Hematopoietic multipotent progenitor cell treated with erythropoietin and hydrocortisone succinate and interleukin-3 and kit ligand, for 4 days (in vitro differentiated cells): ENCODE data around the gene CHST11.
"Not testable (repeated sequence)": the region's sequence is repeated elsewhere in the genome, so short reads cannot be mapped to it uniquely, and the experiment has no call there.

Experiments used
- DNase-seq: peaks from one replicate; pipeline ENCODE4 v3.0.0-alpha.2; 2015

Gene CHST11

DNA sequence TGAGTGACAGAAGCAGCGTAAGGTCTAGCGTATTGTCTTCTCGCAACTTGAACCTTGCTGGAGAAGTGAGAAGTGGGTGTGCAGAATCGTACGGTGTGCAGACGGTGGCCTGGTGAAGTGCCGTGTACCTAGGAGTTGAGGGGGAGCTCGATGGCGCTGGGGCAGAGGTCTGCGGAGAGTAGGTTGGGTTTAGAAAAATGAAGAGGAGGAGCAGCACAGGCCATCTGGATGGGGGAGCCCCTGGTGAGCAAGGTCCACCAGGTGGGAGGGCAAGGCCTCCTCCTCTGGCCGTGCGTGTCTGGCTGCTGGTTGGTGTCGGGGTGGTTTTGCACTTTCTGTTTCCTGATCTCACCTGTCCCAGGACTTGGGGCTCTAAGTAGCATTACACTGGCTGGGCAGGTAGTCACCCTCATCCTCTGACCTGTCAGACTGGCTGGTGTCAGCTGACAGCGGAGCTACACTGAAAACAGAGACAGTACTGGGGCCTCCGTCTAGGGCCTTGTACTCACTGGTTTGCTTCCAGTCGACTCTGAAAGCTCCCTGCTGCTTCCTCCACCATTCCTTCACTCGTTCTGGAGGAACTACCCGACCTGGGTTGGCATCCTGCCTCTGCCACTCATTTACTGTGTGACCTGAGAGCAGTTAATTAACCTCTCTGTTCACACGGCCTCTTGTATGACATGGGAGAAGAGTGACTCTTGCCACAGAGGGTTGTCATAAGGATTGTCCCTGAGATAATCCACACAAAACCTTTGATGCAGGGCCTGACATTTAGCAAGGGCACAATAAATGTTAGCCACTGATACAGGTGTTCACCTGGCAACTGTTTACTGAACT is 273.1 kb downstream of the CHST11 start:
- DNase-seq, result no peak

GRCh38 chr12:104730763-104731162 is 274.0 kb downstream of the CHST11 start:
- DNase-seq, result no peak

GRCh38 chr12:104733717-104734175 is 277.0 kb downstream of the CHST11 start:
- peak; percentile 70 for DNase-seq

DNA sequence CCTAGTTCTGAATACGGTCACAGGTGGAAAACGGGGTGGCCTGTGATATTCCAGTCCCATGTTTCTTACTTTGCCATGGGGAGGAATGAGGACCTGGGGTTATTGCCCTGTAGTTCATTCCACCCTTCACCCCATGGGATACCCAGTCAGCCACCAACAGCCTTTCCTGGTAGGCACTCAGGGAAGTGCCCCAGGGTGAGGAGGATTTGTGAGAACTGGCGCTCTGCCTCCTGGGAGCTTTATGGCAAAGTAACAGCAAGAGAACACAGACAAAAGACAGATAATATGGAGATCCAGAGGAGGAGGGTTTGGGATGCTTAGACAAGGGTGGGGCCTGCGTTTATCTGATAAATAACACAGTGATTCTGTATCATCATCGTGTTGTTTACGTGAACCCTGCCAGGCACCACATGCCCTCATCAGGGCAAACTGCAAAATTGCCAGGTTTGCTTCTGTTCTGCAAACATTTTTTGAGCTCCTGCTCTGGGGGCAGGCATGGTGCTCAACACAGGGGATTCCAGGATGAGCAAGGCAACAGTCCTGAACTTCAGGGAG is 277.9 kb downstream of the CHST11 start:
- DNase-seq, result no peak

- no peak for DNase-seq
Observed at GRCh38 chr12:104735801-104736200, 279.1 kb downstream of the CHST11 start.

DNA sequence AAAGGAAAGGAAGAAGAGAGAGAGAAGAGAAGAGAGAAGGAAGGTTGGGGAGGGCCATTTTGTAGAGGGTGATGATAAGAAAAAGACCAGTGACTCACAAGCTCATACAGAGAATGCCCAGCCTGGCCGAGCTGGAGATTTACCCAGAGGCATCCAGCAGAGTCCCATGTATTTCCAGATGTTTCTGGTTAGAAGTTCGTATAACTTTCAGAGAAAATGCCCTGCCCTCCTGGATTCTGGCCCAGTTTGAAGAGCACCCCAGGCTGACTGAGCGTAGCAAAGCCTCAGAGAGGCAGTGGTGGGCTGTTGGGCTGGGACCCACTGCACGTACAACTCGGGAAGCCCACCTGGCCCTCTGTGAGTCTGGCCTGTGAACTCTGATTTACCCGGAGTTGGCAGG is 279.6 kb downstream of the CHST11 start:
- DNase-seq, result no peak

DNA sequence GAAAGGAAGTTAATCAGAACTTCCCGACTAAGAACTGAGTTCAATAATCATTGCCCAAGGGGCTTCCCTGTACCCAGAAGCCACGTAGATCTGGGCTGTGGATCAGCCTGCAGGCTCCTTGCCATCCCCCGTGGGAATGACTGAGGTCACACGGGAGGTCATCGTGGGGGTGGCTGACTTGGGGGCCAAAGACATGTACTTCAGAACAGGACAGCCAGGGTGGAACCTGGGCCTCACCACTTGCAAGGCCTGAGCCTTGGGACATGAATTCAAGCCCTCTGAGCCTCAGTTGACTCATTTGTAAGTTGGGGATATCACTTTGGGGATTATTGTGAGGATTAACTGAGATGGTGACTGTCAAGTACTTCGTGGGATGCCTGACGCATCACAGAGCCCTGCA is 280.4 kb downstream of the CHST11 start:
- DNase-seq, result no peak

GRCh38 chr12:104737791-104738301 is 281.1 kb downstream of the CHST11 start:
- no peak for DNase-seq

- DNase-seq, result no peak
Observed at GRCh38 chr12:104738331-104738730, 281.6 kb downstream of the CHST11 start.

DNA sequence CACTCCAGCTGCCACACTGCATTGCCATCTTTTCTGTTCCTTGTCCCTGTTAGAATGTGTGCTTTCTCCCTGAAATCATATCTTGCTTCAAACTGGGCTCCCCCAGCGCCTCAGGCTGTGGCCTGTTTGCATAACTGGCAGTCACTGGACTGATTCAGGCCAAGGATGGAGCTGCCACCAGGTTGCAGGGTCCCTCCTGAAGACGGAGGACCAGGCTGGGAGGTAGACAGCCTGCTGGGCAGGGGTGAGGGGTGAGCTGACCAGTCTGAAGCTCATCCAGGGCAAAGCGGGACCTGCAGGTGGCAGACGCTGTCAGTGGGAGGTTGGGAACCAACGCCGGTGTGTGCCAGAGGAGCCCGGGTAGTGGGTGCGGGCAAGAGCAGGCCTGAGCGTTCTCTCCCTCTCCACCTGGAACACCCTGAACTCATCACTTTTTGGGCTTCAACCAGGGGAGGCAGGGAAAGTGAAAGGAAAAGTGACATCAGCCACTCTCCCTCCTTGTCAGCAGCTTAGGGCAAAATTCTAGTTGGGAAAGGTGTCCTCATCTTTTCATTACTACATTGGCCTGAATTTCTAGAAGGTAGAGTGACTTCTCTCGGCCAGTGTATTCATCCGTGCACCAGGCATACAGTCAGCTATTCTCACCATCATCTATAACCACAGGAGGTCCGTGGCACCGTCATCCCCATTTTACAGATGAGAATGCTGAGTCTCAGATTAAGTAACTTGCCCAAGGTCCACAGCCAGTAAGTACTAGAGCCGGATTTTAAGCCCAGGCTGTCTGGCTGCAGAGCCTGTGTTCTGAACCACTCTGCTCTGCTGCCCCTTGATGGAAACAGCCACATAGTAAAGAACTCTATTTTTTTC is 282.3 kb downstream of the CHST11 start:
- DNase-seq, result no peak

DNA sequence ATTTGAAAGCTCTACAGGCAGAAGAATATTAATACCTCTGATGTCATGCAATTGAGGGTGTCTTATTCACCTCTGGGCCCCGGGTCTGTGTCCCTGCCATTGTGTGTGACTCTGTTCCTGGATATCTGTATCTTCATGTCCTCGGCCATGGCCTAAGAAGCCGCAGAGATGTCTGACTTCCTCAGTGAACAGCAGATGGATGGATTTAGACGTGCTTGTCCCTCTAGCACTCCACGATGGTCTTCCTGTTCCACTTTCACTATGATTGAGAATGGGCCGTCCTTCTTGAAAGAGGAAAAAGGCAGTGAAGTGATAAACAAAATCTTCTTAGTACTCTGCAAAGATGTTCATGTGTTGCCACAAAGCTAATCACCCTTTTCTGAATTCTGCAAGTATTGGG is 283.9 kb downstream of the CHST11 start:
- peak; percentile 73 for DNase-seq

- no peak for DNase-seq
Observed at GRCh38 chr12:104741077-104741476, 284.3 kb downstream of the CHST11 start.

DNA sequence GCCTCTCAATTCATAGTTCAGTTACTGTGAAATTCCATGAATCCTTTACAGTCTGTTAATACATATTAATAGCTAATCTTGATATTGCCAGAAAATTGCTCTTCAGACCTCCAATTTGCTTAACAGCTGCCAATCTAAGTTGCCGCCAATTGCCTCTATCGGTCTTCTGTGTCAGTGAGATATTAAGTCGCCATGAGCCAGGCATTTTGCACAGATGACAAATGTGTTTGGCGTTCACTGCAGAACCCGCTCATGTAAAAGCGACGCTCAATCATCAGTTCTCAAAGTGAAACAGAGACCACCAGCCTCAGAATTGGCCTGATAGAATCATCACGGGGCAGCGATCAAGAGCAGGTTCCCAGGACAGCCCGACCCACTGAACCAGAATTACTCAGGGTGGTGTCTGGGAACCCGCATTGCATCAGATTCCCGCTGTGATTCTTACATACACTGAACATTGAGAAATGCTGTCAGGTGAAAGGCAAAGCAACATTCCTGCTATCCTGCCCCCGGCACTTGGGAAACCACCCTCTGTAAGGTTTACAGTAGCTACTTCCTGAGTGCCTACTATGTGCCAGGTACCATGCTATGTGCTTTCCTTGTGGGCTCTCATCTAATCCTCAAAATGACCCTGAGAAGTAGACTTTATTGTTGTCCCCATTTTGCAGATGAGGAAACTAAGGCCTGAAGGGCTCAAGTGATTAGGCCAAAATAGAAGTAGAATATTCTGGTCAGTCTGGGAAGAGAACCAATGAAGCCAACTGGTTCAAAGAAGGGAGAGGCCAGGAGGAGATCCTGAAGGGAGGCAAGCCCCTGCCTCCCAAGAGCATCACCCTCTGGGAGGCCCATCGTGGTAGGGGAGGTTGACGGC is 285.0 kb downstream of the CHST11 start:
- DNase-seq, result no peak

DNA sequence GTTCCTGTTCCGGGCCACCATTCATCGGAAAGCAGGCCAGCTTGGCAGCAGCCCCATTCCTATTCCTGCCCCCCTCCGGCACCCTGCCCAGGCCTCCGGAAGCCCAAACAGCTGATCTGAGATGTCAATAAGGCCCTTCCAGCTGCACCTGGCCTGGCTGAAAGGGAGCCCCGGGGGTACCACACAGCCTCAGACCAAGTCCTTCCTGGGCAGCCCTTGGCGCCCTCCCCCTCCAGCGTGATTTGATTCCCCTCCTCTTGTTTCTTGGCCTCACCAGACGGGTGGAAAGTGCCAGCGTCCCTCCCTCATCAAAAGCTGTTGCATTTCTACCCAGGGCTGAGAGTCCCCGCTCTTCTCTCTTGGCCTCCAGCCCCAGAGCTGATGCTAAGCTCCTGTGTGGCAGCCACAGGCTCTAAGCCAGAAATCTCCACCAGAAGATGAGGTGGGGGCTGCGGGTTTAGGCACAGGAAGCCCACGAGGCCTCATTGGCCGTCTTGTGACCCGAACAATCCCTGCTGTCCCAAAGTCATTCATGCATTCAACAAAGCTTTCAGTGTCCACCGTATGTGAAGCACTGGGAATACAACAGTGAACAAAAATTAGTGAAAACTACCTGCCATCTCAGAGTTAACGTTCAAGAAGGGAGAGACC is 285.9 kb downstream of the CHST11 start:
- DNase-seq, result no peak

DNA sequence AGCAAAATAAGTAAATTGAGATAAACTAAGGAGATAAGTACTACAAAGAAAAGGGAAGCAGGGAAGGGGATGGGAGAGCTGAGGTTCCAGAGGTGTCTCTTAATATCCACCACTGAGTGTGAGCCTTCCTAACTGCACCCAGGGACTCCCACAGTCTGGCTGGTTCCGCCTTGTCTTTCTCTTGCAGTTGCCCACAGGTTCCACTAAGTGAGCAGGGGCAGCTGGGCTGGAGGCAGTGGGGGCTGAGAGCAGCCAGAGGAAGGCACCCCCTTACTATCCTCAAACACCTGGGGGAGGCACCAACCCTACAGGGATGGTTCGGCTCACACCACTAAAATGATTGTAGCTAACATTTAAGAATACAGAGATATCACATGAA is 286.4 kb downstream of the CHST11 start:
- no peak for DNase-seq

DNA sequence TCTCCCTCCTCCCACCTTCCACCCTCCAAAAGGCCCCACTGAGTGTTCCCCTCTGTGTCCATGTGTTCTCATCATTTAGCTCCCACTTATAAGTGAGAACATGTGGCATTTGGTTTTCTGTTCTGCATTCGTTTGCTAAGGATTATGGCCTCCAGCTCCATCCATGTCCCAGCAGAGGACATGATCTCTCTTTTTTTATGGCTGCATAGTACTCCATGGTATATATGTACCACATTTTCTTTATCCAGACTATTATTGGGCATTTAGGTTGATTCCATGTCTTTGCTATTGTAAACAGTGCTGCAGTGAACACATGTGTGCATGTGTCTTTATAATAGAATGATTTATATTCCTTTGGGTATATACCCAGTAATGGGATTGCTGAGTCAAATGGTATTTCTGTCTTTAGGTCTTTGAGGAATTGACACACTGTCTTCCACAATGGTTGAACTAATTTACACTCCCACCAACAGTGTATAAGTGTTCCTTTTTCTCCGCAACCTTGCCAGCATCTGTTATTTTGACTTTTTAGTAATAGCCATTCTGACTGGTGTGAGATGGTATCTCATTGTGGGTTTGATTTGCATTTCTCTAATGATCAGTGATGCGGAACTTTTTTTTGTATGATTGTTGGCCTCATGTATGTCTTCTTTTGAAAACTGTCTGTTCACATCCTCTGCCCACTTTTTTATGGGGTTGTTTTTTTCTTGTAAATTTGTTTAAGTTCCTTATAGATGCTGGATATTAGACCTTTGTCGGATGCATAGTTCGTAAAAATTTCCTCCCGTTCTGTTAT is 287.2 kb downstream of the CHST11 start:
- DNase-seq, result not testable (repeated sequence)

DNA sequence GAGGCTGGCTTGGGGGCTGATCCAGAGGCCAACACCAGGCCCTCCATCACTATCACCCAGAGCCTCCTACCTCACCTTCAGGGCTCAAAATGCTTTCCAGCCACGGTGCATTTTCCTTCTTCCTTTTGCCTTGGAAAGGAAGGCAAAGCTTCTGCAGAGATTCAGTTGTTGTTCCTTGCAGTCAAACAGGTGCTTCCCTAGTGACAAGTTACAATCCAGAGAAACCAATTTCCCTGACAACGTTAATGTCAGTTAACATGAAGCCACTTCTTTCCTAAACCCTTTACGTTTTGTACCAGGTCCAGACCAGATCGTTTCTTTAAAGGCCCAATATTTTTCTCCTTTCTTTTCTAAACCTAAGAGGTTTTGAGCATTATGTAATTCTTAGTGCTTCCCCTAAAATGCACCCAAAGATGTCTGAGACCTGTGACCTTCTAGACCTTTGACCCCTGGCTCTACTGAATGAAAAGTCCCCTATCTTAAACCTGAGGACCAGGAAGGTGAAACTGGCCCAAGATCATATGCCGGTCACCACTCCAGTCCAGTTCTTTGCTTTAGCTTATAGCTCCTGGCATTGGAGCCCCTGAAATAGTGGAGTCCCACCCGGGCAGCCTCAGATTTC is 289.8 kb downstream of the CHST11 start:
- no peak for DNase-seq

- DNase-seq, result no peak
Observed at GRCh38 chr12:104747330-104747729, 290.6 kb downstream of the CHST11 start.

GRCh38 chr12:104747955-104748354 is 291.2 kb downstream of the CHST11 start:
- no peak for DNase-seq

DNA sequence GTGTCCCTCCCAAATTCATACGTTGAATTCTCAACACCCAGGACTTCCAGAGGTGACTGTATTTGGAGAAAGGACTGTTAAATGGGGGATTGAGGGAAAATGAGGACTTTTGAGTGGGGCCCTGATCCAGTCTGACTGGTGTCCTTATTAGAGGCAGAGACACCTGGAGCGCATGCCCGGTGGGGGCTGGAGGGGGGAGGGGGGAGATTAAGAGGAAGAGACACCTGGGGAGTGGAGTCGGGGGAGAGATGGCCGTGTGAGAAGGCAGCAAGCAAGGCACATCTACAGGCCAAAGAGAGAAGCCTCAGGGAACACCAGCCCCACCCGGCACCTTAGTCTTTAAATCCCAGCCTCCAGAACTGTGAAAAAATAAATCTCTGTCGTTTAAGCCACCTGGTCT is 291.6 kb downstream of the CHST11 start:
- no peak for DNase-seq

DNA sequence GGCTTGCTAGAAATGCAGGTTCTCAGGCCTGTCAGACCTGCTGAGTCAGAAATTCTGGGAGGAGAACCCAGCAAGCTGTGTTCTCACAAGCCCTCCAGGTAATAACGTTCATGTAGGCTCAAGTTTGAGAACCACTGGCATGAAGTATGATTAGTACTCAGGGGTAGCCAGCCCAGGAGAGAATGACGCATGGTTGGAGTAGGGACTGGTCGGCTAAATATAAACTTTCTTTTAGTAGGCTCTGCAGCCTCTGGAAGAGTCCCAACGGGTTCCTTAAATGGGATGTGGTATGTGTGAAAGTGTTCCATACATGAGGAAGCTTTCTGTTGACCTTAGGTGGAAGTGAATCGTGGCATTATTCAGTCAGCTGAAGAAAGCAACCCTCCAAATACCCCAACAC is 292.0 kb downstream of the CHST11 start:
- DNase-seq, result no peak
